D721Med (cell line): Measurements from ENCODE around the gene CDH4.

Experiments
- DNase-seq: peaks from one replicate; pipeline ENCODE4 v3.0.0; 2011; ENCODE audit warnings: low spot score; ENCODE audit not compliant: insufficient read length
- FAIRE-seq: peaks from 2 replicates; lab custom pipeline; 2011; peaks lifted over from hg19 to GRCh38; lab: Jason Lieb, UNC
- TF ChIP-seq, protein P1 (sequence below): IDR thresholded peaks from 2 replicates; pipeline ENCODE4 v1.5.1; 2012; ENCODE audit warnings: mild to moderate bottlenecking, control low read depth; ENCODE audit not compliant: insufficient read depth; ENCODE audit errors: missing control alignments

Gene CDH4

DNA sequence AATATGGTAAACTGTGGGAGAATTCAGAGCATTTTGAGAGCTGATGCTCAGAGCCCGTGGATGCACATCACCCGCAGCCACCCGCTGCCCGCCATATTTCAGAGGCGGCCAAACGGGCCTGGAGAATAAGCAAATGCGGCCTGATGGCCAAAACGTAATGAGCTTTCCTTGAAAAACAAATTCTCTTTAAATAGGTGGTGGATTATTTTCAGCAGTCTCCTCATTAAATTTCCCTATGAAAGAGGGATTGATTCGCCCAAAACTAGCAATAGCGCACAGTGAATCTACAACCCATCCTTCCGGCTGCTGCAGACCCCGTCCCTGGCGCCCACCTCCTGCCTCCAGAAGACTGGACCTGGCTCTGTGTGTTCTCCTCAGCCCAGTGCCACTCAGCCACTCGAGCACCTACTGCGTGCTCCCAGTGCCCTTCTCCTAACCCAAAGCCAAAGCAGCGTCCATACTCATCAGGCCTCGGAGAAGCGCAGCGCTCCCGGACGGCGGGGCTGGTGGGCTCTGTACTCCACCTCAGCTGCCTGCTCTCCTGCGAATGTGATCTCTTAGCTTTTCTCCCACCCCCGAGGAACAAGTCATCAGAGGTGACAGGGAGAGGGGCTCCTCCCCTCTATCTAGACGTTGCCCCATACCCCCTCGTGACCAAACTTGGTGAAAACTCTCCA is 588.9 kb downstream of the CDH4 start:
- no peak for FAIRE-seq
- DNase-seq, result no peak
- TF ChIP-seq, protein P1, sequence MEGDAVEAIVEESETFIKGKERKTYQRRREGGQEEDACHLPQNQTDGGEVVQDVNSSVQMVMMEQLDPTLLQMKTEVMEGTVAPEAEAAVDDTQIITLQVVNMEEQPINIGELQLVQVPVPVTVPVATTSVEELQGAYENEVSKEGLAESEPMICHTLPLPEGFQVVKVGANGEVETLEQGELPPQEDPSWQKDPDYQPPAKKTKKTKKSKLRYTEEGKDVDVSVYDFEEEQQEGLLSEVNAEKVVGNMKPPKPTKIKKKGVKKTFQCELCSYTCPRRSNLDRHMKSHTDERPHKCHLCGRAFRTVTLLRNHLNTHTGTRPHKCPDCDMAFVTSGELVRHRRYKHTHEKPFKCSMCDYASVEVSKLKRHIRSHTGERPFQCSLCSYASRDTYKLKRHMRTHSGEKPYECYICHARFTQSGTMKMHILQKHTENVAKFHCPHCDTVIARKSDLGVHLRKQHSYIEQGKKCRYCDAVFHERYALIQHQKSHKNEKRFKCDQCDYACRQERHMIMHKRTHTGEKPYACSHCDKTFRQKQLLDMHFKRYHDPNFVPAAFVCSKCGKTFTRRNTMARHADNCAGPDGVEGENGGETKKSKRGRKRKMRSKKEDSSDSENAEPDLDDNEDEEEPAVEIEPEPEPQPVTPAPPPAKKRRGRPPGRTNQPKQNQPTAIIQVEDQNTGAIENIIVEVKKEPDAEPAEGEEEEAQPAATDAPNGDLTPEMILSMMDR, result no peak

DNA sequence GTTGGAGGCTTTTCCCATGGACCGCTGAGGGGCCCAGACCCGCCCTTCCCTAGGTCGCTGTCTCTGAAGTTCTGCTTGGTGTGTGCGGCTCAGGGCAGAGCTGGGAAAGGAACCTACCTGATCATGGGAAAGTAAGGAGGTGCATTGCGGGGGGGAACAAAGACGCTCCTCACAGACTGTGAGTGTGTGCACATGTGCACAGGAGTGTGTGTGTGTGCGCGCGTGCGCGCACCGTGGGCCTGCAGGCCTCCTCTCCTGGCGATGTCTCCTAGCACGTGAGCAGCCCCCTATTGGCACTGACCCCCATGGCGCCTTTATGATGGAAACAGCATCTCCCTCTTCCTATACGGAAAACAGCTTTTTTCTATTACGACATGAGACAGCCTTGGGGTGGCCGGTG is 589.5 kb downstream of the CDH4 start:
- TF ChIP-seq, protein P1, result no peak
- DNase-seq (no peak), FAIRE-seq (no peak)

DNA sequence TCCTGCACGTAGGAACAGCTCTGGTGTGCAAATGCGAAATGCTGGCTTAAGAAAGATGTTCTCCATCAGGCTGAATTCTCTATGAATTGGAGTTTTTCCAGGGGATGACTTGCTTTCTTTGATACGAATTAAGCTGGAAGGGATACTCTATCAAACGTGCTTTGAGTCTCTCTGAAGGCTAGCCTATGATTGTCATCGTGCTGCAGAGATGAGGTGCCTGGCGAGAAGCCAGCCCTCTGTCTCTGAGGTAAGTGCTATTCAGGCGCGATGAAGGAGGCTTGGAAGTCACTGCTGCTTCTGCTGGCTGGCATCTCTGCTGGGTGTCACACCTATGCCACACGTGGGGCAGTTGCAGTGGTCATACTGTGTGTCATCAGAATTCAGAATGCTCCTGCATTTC is 589.9 kb downstream of the CDH4 start:
- no peak for DNase-seq
- TF ChIP-seq, protein P1, result no peak
- FAIRE-seq, result no peak

DNA sequence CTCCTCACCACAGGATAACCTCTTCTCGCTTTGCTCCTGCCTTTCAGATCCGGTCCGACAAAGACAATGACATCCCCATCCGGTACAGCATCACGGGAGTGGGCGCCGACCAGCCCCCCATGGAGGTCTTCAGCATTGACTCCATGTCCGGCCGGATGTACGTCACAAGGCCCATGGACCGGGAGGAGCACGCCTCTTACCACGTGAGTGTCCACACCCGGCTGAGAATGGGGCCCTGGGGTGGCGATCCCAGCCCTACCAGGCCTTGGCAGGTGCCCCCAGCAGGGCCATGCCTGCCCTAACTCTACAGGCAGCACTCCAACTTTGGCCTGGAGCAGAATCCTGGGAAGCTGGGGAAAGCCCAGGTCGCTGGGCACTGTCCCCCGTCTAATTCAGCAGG is 592.6 kb downstream of the CDH4 start:
- TF ChIP-seq, protein P1, result no peak
- FAIRE-seq, result no peak
- no peak for DNase-seq

DNA sequence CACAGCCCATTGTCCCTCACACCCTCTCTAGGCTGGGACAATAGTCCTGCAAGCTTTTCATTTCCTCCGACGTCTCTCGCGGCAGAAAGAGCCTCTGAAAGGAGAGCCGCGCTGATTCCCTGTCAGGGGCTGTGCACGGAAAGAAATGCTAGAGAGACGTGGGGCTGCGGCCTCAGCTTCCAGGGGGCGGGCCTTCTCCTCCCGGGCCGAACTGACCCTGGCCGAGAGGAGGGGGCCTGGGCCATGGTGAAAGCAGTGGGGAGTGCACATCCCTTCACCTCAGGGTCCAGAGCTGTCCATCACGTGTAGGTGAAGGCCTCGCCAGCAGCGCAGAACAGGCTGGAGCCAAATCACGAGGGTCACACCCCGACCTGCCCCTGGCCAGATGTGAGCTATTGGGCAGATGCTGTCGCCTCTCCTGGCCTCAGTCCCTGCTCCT is 593.2 kb downstream of the CDH4 start:
- DNase-seq (no peak), FAIRE-seq (no peak)
- TF ChIP-seq, protein P1, result no peak

DNA sequence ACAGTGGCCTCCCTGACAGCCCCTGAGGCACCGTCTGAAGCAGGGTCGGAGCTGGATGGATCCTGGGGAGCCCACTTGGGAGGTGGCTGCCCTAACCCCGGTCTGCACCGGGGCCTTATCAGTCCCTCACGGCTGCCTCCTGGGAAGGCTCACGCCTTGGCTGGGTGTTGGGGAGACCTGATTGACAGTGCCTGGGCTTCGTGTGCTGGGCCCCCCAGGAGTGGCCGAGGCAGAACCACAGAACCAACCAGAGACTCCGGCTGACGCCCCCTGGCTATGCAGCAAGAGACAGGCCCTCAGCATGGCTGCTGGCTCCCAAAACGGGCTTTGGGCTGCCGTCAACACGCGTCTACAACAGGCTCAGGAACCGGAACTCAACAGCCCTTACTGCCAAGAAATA is 594.0 kb downstream of the CDH4 start:
- TF ChIP-seq, protein P1, result no peak
- FAIRE-seq (no peak), DNase-seq (no peak)

DNA sequence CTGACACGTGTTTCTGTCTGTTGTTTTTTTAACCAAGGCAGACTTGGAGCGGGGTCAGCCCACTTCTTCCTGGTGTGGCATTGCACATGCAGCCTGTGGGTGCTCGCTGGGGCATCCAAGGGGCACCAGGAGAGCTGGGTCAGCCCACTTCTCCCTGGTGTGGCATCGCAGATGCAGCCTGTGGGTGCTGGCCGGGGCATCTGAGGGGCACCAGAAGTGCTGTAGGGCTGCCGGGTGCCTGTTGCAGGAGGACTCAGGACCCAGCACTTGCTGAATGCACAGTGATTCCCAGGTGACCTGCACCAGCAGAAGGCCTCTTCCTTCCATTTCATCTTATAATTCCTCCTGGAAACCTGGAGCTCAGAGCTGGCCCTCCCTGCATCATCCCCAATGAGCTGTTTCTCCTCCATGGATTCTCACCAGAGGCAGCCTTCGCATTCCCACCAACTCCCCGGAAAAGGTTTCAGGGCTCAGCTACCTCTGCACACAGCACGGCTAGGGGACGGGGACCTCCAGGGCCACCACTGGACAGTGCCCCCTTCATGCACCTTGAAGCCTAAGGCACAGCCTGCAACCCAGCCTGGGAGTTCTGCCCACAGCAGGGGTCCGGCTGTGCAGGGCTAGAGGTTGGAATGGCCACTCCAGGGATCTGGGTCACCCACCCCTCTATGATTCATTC is 594.8 kb downstream of the CDH4 start:
- FAIRE-seq (no peak), DNase-seq (no peak)
- TF ChIP-seq, protein P1, result no peak
